GM10847 (cell line): Measurements from ENCODE around the gene GALNT18.
"Not testable (repeated sequence)": the region's sequence is repeated elsewhere in the genome, so short reads cannot be mapped to it uniquely, and the experiment has no call there.

Experiments used
- POLR2A ChIP-seq: IDR thresholded peaks from 2 replicates; pipeline ENCODE4 v1.6.1; 2011; ENCODE audit not compliant: insufficient read length; ENCODE audit errors: extremely low read depth

Gene GALNT18

DNA sequence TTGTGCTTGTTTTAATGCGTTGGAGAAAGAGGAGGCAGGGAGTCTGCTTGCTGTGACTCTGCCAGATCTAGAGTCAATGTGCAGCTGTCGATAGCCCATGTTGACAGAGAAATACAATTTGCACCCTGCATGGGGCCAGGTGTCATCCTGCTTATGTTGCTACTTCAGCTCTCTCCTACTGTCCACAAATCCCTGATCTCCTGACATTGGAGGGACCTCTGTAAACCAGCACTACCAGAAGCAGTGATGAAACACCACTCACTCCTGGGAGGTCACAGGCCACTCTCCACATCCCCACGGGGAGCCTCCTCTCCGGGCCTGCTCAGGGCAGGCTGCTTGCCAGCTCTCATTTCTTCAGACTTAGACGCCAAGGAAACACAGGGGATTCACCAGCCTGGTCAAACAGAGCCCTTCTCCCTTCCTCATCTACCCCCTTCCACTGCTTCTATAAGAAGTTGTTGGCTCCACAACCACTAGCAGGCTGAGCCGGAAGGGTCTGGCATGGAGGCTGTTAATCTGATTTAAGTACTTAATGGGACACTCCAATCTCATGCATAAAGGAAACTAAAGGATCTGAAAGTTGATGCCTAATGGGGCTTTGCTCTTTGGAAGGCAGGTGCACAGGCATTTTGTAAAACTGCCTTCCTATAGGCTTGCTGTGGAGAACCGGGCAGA, 238.8 kb downstream of the GALNT18 start:
- no peak for TF ChIP-seq POLR2A

DNA sequence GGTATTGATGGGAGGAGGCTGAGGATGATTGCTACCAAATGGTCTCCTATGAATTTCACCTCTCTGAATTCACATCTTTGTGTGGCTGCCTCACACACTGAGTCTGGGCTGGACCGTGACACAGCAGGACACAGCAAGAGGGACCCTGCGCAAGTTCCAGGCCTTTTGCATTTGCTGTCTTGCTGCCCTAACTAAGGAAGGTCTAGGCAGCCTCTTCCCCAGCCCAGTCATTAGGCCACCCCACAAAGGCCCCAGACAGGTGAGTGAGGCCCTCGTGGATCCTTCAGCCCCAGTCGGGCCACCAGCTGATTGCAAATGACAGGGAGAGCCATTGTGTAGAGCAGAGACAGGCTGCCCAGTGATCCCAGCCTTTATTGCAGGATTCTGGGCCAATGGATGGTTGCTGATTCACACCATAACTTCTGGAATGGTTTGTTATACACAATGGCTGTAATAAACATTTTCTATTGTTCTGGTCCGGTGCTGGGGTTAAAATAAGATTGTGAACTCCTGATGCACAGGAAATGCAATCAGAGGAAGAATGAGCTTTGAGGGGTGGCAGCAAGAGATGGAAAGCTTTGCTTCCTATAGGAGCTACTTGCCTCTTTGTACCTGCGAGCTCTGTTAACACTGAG, 240.2 kb downstream of the GALNT18 start:
- no peak for TF ChIP-seq POLR2A

DNA sequence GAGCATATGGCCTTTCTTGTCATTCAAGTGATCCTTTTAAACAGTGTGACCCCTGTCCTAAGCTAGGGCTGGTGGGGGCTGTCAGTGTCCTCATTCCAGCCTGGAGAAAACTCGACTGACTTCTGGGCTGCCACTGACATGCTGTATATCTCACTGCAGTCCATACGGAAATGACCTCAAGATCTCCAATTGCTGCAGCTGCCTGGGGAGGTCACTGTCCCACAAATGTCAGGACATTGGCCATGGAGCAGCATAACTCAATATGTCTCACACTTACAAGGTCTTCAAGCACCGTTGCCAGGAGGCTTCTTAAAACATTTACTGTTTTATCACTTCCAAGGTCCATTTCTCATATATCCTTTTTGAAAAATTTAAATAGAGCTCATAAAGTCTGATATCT, 240.9 kb downstream of the GALNT18 start:
- TF ChIP-seq POLR2A = no peak

DNA sequence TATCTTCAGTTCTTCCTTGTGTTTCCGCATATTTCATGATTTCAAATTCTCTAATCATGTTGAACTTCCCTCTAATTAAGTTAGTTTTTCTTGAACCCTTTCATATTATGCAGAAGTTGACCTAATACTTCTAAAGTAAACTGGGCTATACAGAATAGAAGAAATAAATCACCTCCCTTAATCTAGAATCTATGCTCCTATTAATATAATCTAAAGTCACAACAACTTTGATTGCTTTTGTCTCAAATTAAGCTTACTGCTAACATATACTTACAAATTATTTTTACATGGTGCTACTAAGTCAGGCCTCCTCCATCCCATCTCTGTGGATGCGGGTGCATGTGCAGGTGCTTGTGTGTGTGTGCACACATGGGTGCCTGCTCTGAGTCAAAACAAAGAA, 241.5 kb downstream of the GALNT18 start:
- no peak for TF ChIP-seq POLR2A

DNA sequence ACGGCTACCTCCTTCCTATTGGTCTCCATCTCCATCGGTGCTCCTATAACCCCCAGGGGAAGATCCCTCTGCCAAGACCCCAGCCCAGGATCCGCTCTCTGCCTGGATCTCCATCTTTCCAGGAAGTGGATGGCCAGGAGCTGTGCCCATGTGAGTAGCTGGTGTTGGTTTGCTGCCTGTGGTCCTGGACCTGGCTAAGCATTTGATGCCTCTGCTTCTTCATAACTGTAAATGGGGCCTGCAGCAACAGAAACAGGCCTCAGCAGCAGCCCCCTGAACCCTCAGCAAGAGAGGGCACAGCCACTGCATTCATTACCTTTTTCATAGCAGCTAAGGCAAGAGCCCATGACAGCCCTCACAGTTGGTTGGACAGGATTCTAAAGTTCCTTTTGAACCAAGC, 242.1 kb downstream of the GALNT18 start:
- TF ChIP-seq POLR2A = no peak

DNA sequence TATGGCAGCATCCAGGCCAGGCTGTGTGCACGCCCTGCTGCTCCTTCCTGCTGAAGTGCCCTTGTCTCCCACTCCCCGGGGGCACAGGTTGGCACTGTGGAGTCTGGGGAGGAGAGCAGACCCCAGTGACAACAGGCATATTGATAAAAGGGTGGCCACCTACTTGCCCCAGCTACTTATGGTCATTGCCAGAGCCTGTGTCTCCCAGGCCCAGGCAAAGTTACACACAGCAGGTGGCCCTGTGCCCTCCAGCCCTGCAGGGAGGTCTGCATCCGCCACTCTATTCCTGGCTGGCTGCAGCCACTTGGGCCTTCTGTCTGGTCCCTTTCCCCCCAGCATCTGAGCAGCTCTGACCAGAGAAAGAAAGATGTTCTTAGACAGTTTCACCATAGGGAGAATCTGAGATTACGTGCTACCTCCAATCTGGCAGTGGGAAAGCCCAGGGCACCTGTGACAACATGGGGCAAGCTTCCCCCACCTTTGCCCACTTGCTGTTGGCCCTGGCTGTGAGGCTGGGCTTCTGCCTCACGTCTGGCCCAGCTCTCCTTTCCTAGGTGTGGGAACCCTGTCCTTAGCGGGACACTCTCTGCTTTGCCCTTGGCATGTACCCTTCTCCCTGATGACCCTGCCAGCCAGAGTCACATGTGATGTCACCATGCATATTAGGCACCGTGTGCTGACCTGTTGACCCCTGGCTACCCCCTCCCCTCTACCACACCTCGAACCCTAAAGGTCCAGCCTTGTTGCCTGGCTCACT, 243.4 kb downstream of the GALNT18 start:
- no peak for TF ChIP-seq POLR2A

DNA sequence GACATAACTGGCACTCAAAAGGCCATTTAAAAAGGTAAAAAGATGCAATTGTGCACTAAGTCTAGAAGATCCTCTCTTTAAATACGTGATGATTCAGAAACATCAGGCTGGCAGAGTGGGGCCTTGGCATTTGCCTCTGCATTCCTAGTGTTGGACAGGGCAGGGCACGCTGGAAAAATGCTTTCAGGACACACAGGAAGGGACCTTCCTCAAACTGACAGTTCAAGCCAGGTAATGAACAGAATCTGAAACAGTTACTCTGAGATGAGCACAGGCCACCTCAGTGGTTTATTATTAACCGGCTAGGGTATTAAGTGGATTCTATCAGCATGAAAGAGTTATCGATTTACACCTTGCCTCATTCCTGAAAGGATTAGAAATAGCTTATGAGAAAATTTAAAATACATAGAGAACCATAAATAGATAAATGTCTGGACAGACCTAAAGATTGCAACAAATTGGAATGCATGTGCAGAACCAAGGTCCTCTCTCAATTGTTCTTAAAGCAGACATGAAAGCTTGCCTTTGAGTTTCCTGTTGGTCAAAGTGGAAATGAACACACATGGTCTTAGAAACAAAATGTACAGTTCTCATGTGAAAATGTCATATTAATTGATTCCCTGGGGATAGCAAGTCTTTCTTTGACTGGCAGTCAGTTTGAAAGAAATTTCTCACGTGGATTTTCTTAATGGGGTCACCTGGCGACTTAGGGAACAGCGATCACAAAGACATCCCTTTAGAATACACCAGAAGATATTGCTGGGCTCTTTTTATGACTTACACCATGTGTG, 247.3 kb downstream of the GALNT18 start:
- TF ChIP-seq POLR2A = no peak

DNA sequence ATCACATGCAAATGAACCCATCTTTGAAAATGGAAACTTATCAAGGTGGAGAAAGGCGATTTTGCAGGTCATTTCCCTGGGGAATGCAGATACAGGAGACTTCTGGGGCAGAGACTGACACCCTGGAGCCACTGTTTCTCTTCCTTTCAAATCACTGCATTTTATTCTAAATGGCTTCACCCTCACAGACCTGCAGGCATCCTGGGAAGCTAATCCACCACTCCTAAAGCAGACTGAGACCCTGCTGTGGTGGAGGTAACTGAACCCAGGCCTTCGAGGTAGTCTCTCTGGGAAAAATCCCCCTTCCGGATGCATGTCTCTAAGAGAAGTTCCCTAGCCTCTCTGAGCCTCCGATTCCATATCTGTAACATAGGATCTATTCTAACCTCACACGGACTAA, 247.9 kb downstream of the GALNT18 start:
- TF ChIP-seq POLR2A = no peak

DNA sequence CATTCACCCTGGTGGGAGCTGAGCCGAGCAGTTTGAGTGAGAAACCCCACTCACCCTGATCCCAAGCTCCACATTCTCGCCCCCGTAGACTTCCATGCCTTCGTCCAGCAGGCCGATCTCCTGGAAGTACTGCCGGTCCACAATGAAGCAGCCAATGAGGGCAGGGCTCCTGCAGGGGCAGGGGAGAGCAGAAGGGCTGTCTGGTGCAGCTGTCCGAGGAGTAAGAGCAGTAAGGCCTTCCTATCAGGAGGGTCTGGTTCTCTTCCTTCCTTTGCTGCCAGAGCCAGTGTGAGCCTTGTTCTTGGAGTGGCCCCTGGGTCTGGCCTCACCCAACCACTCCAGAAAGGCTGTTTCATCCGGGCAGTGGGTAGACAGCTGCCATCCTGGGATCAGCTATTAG, 249.3 kb downstream of the GALNT18 start:
- no peak for TF ChIP-seq POLR2A

DNA sequence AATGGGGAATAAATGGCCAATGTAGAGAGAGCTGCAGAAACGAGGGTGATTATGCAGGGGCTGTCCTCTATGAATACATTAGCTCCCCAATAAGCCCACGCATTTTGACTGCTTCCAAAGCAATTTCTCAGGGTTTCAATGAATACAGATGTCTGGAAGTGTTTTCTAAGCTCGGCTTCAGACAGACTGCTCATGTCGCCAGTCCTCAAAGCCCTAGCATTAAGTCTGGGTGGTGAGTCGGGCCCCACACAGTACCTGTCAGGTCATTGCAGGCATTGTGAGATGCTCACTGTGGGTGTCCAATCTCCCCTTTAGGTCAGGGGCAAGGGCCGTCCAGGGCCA, 250.9 kb downstream of the GALNT18 start:
- TF ChIP-seq POLR2A = no peak

DNA sequence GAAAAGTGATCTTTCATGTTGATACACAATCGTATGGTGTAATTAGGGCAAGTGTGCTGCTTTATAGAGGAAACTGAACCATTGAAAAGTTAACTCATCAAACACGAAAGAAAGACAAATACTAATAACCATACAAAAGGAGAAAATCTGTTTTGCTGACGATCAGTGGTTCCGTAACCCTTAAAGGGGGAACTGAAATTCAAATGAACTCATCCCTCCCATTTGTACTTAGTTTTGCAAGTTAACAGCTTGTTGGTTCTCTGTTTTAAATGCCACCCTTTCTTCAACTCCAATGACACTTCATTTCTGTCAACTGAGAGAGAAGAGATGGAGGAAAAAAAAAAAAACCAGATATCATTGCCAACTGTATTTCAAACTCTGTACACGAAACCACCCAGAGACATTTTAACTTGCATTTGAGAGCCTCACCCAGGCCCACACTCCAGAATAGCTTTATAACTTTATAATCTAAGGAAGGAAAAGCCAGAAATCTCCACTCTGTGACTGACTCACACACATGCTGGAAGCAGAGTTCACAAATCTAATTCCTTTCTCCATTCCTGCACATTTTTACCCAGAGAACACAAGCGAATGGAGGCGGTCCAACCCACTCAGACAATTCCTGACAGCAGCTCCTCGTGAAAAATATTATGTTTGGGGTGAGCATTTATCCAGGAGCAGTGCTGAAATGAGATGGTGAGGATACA, 251.4 kb downstream of the GALNT18 start:
- TF ChIP-seq POLR2A = no peak

DNA sequence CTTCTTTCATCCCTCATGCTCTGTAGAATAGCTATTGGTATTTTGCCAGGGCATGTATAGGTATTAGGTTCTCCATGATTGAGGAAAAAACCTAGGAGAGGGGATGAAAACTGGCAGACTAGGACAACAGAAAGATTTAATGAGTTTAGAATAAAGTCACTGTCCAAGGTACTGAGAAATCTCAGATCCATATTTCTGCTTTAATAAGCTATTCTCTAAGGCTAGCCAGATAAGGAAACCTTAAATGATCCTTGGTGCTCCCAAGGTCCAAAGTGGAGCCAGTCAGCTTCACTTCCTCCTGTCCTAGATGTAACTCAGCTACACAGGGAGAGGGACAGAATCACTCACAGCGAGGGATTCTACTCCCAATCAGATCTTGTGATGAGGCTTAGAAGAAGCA, 255.0 kb downstream of the GALNT18 start:
- TF ChIP-seq POLR2A = no peak

DNA sequence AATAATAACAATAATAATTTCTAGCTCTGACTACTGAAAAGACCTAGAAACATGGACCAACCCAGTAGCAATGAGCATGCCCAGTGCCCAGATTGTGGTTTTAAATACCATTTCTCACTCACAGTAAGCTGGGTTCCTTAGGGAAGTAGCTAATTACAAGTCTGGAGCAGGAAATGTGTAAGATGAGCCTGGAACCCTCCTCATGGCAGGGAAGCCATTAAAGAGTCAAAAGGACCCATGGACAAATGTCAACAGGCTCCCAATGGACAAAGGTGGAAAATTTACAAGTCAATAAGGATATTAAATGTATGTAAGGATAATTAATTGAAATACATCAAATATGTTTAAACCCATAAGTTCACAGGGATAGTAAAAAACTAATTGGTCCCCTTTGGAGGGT, 258.1 kb downstream of the GALNT18 start:
- TF ChIP-seq POLR2A = no peak

DNA sequence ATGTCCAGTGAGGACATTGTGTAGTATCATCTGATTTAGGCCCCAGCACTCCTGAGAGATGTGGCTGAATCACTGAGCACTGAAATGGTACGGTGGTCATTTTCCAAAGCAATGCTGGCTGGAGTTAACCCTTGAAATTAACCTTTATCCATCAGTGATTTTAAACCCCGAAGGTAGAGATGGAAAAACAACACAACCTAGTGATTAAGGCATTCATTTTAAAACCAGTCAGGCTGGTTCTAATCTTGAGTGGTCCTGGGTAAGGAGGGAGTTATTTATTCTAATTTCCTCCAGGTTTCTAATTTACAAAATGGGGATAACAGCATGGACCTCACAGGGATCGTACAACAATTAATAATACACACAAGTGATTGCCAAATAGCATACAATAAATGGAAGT, 262.2 kb downstream of the GALNT18 start:
- TF ChIP-seq POLR2A = no peak

DNA sequence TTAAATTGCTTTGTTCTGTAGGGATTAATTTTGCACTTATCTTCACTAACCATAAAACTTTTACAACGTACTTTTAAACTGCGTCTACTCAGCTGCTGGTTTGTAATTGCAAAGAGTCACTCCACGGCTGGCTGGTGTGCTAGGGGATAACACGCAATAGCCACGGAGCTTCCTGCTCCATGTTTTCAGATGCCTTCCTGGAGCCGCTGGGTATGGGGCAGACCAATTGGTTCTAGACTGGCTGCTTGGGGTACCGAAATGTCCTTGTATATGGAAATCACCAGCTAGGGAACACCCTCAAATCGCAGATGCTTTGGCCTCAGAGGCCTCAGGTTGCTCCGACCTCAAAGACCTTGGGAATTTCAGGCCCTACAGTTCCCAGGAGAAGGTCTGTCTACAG, 265.0 kb downstream of the GALNT18 start:
- TF ChIP-seq POLR2A = no peak

DNA sequence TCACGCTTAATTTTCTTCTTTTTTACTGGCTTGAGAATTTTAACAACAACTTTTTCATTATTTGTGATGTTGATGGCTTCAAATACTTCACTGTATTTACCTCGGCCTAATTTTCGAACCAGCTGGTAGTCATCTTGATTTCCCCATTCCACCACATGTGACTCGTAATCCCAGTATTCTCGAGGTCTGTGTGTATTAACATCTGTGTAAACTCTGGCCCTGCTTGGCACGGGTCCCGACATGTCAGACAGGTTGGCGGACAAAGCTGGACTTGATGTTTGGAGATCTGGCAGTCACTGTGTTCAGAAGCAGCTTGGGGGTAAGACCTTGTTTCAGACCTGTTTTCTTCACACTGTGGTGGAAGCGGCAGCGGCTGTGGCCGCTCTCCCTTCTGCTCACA, 268.9 kb downstream of the GALNT18 start, which contains the start of gene CSNK2A3:
Gene CSNK2A3, minus strand, starts transcription at position 373 of the 400 bp plus-strand sequence. Its CDS starts 131 bp downstream, at position 242.
- not testable (repeated sequence) for TF ChIP-seq POLR2A
